NCI-H1930 (cell line): Measurements from ENCODE around the gene EMCN.
"Not testable (repeated sequence)": the region's sequence is repeated elsewhere in the genome, so short reads cannot be mapped to it uniquely, and the experiment has no call there.

ENCODE experiments used
- DNase-seq, 2 experiments: peaks; one replicate each; lab custom pipeline; 2025; lab: John Stamatoyannopoulos, UW

Gene EMCN

GRCh38 chr4:100517864-100518341 lies at the start of gene EMCN:
Gene EMCN (minus strand): TSS chr4:100518022. CDS start chr4:100517914, 108 bp downstream.
- DNase-seq = no peak

- no peak for DNase-seq
These were observed 48.6 kb upstream of the EMCN start for GRCh38 chr4:100566396-100566795.

- no peak for DNase-seq
These were observed 39.5 kb upstream of the EMCN start for GRCh38 chr4:100557306-100557705.

GRCh38 chr4:100555611-100556337 lies 38.0 kb upstream of the EMCN start:
- DNase-seq = no peak

- DNase-seq = no peak
These were observed 30.4 kb upstream of the EMCN start for GRCh38 chr4:100548200-100548560.

- DNase-seq = no peak
These were observed 29.8 kb upstream of the EMCN start for GRCh38 chr4:100547541-100548199.

GRCh38 chr4:100545427-100545826 lies 27.6 kb upstream of the EMCN start:
- DNase-seq = no peak

GRCh38 chr4:100540131-100540530 lies 22.3 kb upstream of the EMCN start:
- DNase-seq = no peak

- DNase-seq = no peak
These were observed 21.9 kb upstream of the EMCN start for GRCh38 chr4:100539706-100540105.

GRCh38 chr4:100533741-100534140 lies 15.9 kb upstream of the EMCN start:
- no peak for DNase-seq

- not testable (repeated sequence) for DNase-seq
These were observed 12.3 kb upstream of the EMCN start for GRCh38 chr4:100530161-100530560.

GRCh38 chr4:100525686-100526085 lies 7.9 kb upstream of the EMCN start:
- DNase-seq = no peak

- no peak for DNase-seq
These were observed 1.4 kb upstream of the EMCN start for GRCh38 chr4:100519205-100519604.

GRCh38 chr4:100516225-100516624 lies 1.6 kb downstream of the EMCN start:
- DNase-seq = no peak

GRCh38 chr4:100511896-100512295 lies 5.9 kb downstream of the EMCN start:
- no peak for DNase-seq

- DNase-seq = no peak
These were observed 7.3 kb downstream of the EMCN start for GRCh38 chr4:100510551-100510950.

- DNase-seq = no peak
These were observed 8.4 kb downstream of the EMCN start for GRCh38 chr4:100509386-100509785.

GRCh38 chr4:100508691-100509090 lies 9.1 kb downstream of the EMCN start:
- DNase-seq = no peak

GRCh38 chr4:100504086-100504874 lies 13.5 kb downstream of the EMCN start:
- no peak for DNase-seq

- no peak for DNase-seq
These were observed 20.0 kb downstream of the EMCN start for GRCh38 chr4:100497791-100498190.

GRCh38 chr4:100495074-100495473 lies 22.7 kb downstream of the EMCN start:
- DNase-seq = no peak

- DNase-seq = no peak
These were observed 23.7 kb downstream of the EMCN start for GRCh38 chr4:100494166-100494565.

- no peak for DNase-seq
These were observed 24.1 kb downstream of the EMCN start for GRCh38 chr4:100493756-100494155.
